ENCODE measurements around the gene MAPKAPK2.
"Not testable (repeated sequence)": the region's sequence is repeated elsewhere in the genome, so short reads cannot be mapped to it uniquely, and the experiment has no call there.

- not testable (repeated sequence) for TF ChIP-seq CTCF (IDR thresholded peaks at IDR 0.05); ZFX (IDR thresholded peaks at IDR 0.05; ENCODE audit: borderline replicate concordance)
Measured at GRCh38 chr1:206778911-206779310, 94.2 kb downstream of the MAPKAPK2 start.

Data from 22Rv1 (cell line).